HG02973 (cell line): ENCODE results near the gene ANKS1B.
"Not testable (repeated sequence)": the region's sequence is repeated elsewhere in the genome, so short reads cannot be mapped to it uniquely, and the experiment has no call there.

Experiments
- ATAC-seq: cut with Tn5 transposase; IDR thresholded peaks from one replicate; pipeline ENCODE4 v1.9.1; 2021; ENCODE audit warnings: moderate library complexity; ENCODE audit not compliant: unreplicated experiment

ANKS1B gene

GRCh38 chr12:99879439-99879838, 105.3 kb downstream of the ANKS1B start:
- no peak for ATAC-seq

GRCh38 chr12:99875081-99875480, 109.7 kb downstream of the ANKS1B start:
- ATAC-seq = no peak

GRCh38 chr12:99870085-99870484, 114.7 kb downstream of the ANKS1B start:
- ATAC-seq = no peak

- ATAC-seq = no peak
These were observed 123.0 kb downstream of the ANKS1B start for GRCh38 chr12:99861731-99862130.

DNA sequence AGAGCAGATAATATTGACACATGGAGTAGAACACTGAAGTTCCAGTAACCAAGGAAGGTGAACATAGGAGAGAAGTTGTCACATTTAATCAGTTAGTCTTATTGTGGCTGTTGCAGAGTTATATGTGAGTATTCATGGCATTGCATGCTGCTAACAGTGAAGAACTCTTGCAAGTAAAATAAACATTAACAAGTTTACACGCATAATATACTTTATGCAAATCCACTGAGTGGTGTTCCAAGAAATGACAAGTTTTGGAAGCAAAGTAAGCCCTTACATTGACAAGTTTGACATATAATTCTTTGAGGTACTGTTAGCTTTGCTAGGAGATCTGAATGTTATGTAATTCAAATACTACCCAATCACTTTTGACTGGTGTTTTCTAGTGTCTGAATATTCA, 125.6 kb downstream of the ANKS1B start:
- ATAC-seq = no peak

DNA sequence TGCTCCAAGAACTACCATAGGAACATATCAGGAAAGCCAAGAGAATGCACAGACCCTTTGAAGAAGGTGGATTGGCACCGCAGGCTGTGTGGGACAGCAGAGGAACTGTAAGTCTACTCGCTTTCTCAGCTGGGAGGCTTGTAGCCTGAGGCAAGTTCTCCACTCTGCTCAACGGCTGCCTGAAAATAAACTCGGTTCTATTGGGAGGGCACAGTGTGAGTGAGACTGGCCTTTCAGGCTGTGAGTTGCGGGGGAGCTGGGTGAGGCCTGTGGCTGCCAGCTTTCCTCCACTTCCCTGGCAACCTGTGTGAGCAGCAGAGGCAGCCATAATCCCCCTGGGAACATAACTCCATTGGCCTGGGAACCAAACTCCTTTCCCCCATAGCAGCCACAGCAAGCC, 132.1 kb downstream of the ANKS1B start:
- no peak for ATAC-seq

DNA sequence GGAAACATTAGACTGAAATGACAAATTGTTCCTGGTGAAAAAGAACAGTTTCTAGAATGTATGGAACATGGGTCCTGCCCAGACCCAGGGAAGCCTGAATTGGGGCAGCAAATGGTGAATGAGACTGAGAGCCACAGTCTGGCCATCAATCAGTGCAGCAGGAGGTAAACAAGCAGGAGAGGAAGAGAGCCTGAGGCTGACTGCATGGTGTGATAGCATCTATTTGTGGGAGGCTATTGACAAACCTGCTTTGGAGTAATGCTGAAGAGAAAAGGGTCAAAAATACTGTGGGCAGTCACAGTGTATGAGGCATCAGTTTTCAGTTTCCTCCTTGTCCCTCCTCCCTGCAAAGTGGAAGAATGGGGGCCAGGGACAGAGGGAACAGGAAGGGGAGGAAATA, 136.8 kb downstream of the ANKS1B start:
- no peak for ATAC-seq

GRCh38 chr12:99834710-99835109, 150.0 kb downstream of the ANKS1B start:
- ATAC-seq = no peak

DNA sequence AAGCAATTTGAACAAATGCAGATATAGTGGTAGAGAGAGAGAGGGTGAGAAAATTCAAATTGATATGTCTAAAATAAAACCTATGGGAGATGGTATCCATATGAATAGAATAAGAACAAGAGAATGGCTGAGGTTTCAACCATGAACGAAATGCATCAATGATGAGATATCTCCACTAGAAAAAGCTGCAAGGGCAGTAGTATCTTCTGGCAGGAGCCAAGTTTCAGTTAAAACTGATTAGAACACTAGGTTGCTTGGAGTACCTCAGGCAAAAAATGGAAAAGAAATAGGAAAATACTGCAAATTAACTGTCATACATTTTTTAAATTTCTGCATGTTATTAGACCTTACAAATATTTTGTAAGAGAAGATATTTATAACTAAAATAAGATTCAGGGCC, 151.3 kb downstream of the ANKS1B start:
- ATAC-seq = no peak

DNA sequence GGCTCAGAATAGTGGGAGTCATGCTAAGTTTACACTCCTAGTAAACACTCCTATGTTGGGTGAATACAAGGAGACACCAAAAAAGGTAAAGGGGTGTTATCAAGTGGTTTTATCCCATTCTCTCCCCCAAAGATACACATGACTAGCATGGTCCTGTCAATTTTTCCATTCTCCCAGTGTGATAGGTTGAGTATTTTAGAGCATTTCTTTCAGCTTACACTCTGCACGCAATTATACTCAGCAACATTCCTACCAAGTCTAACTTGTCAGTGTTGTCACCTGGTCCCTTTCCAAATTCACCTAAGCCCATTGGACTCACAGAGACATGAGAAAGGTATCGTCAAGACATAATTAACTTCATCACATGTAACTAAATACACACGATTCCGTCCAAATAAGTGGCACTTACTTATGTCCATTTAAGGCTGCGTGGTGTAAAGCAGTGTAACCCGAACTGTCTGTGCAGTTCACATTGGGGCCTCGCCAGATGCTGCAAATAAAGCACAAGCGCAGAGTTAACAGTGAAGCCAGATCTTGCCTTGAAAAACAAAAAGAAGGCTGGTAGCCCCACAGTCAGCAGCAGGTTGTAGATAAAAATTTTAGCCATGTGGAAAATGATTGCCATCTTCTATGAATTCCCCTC, 159.7 kb downstream of the ANKS1B start:
- ATAC-seq = no peak

DNA sequence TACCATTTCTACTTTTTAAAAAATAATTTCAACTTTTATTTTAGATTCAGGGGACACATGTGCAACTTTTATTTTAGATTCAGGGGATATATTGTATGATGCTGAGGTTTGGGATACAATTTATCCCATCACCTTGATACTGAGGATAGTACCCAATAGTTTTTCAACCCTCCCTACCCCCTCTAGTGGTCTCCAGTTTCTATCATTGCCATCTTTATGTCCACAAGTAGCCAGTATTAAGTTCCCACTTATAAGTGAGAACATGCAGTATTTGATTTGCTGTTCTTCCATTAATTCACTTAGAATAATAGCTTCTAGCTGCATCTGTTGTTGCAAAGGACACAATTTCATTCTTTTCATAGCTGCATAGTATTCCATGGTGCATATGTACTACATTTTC, 162.5 kb downstream of the ANKS1B start:
- ATAC-seq = no peak

DNA sequence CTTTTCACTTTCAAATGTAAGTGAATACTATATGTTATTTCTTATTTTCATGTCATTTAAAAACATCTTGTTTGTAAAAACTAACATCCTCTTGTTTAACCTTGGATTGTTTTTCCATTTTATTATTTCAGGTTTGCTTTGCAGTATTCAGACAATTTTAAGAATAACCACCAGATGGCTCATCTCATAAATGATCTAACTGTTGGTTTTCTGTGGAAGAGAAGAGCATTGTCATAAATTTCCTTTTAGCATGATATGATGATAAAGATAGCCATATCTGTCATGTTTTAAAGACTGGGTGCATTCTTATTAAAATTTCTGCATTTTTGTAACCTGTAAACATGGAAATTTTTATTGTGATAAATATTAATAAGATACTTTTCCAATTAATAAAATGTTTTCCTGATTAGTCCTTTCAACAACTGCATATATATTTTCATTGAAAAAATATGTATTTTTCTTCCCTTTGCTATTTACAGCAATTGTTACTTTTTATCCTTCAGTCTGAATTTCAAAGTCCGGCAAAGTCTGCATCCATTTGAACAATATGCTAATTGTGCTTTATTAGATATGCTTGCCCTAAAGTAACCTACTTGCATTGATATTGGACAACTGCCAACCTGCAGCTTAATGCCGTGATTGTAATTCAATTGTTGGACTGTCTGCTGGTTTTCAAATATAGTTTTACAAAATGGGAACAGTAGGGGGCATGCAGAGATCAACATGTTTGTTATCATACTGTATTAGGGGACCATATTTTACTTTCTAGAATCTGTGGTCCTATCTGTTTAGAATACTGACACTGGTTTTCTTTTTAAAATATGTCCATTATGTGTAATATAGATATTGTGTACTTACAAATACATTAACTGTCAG, 173.8 kb downstream of the ANKS1B start:
- no peak for ATAC-seq

GRCh38 chr12:99809909-99810308, 174.8 kb downstream of the ANKS1B start:
- no peak for ATAC-seq

DNA sequence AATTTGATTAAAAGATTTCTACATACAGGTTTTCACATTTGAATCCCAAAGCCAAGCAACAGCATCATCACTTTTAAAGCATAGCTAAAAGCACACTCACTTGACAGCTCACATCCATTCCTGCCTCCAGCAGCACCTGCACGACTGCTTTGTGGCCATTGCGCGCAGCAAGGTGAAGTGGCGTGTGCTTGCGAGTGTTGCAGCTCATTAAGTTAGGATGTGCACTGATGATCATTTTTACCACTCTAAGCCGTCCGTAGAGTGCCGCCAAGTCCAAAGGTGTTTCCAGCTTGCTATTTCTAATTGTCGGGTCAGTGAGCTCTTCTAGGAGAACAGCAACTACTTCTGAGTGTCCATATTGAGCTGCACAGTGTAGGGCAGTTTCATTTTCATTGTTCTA, 178.4 kb downstream of the ANKS1B start:
- ATAC-seq = no peak

DNA sequence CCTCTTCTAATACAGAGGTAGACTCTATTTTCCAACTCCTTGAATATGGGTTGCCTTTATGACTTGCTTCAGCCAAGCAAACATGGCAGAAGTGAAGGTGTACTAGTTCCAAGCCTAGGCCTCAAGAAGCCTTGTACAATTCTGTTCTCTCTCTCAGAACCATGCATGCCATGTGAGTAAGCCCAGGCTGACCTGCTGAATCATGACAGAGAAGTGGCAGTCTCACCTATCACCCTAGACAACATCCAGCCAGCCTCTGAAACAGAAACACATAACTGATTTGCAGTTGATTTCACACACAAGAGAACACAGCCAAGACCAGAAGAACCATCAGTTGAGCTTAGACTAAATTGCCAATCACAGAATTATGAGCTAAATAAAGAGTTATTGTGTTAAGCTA, 180.0 kb downstream of the ANKS1B start:
- ATAC-seq = no peak

- ATAC-seq = no peak
These were observed 184.1 kb downstream of the ANKS1B start for GRCh38 chr12:99800605-99801004.

GRCh38 chr12:99797931-99798330, 186.8 kb downstream of the ANKS1B start:
- ATAC-seq = not testable (repeated sequence)

DNA sequence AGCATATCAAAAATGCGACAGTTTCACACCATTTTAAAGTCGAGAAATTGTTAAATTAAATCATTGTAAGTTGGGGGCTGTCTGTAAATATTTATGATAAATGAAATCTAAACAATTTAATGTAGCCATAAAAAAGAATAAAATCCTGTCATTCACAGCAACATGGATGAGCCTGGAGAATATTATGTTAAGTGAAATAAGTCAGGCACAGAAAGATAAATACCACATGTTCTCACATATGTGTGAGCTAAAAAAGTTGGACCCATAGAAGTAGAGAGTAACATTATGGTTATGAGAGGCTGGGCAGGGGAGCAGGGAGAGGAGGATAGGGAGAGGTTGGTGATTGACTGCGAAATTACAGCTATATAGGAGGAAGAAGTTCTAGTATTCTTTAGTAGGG, 201.3 kb downstream of the ANKS1B start:
- ATAC-seq = no peak

- no peak for ATAC-seq
These were observed 212.5 kb downstream of the ANKS1B start for GRCh38 chr12:99772274-99772673.

DNA sequence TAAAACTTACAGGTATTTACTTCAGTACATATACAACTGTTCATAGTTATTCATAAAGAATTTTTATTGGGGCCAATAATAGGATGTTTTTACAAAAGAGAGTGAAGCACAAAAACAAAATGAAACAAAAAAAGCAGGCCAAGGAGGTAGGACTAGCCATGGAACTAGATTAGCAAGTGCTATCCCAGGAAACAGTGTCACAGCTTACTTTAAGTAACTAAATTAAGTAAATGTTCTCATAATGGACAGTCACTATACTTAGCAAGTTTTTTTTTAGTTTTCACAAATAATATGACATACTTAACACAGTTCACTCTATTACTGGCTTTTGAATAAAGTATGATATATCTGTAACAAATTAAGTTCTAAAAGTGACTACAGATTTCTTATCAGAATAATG, 213.1 kb downstream of the ANKS1B start:
- ATAC-seq = no peak

DNA sequence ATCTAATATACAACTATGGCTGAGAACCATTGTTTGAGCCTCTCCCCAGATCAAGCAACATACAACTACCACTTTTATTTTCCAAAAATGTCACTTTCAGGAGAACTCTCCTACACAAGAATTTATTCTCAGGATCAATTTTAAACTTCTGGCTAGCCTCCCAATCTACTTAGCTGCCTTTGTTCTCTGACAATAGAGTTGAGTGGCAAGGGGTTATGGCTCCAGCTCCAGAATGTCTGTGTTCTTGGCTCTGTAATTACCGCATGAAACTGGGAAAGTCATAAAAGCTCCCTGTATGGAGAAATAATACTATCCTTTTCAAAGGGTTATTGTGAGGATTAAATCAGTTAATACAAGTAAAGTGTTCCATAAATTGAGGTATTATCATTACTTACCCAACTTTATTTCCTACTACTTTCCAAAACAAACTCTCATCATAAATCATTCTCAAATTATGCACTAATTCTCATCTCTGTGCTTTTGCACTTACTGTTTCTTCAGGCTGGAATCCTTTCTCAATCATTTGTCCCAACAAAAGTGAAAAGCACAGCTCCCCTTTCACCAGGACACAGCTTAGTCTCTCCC, 215.2 kb downstream of the ANKS1B start:
- no peak for ATAC-seq

GRCh38 chr12:99768758-99769157, 216.0 kb downstream of the ANKS1B start:
- ATAC-seq = no peak
